Measurements from ENCODE around the gene TTC13. TPM values are rescaled to one million over a fixed set of nuclear protein-coding genes. Genes with fewer than 3 reads are reported as not detected.

TTC13 gene
- total RNA-seq, 1 donor from 2014 or later: 19.5 TPM

DNA sequence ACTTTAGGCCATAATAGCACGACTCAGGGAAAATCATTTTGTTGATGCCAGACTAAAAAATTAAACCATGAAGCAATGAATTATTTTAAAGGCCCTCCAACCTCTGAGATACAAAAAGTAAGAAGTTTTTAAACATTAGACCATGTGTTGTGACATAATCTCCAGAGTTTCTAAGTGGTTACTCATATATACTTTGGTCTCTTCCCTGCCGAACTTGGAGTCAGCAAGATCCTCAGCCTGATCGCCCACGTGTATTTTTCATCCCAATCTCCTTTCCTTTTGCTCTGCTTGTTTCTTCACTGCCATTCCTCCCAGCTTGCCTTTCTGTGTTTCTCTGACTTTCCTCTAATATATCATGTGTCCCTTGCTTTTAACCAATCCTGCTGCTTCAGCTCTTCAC, 4.0 kb upstream of the TTC13 start:
- no peaks in the 10 kb centered on the region for H3K9me3 Mint-ChIP-seq (ENCODE audit: unreplicated experiment)
- no peak overlapping the region for H3K27ac Mint-ChIP-seq (ENCODE audit: unreplicated experiment)
- H3K4me3 Mint-ChIP-seq (ENCODE audit: unreplicated experiment): no peak overlapping the region
- H3K4me1 Mint-ChIP-seq (ENCODE audit: unreplicated experiment): peaks cover 16% of the 10 kb centered on the region
- H3K36me3 Mint-ChIP-seq (ENCODE audit: unreplicated experiment): peaks cover 2% of the 10 kb centered on the region
- TF ChIP-seq, protein P1, sequence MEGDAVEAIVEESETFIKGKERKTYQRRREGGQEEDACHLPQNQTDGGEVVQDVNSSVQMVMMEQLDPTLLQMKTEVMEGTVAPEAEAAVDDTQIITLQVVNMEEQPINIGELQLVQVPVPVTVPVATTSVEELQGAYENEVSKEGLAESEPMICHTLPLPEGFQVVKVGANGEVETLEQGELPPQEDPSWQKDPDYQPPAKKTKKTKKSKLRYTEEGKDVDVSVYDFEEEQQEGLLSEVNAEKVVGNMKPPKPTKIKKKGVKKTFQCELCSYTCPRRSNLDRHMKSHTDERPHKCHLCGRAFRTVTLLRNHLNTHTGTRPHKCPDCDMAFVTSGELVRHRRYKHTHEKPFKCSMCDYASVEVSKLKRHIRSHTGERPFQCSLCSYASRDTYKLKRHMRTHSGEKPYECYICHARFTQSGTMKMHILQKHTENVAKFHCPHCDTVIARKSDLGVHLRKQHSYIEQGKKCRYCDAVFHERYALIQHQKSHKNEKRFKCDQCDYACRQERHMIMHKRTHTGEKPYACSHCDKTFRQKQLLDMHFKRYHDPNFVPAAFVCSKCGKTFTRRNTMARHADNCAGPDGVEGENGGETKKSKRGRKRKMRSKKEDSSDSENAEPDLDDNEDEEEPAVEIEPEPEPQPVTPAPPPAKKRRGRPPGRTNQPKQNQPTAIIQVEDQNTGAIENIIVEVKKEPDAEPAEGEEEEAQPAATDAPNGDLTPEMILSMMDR (IDR thresholded peaks at IDR 0.05): no peak
- no peak for DNase-seq (ENCODE audit: extremely low spot score, unreplicated experiment)
- no peaks in the 10 kb centered on the region for H3K27me3 Mint-ChIP-seq (ENCODE audit: unreplicated experiment)

DNA sequence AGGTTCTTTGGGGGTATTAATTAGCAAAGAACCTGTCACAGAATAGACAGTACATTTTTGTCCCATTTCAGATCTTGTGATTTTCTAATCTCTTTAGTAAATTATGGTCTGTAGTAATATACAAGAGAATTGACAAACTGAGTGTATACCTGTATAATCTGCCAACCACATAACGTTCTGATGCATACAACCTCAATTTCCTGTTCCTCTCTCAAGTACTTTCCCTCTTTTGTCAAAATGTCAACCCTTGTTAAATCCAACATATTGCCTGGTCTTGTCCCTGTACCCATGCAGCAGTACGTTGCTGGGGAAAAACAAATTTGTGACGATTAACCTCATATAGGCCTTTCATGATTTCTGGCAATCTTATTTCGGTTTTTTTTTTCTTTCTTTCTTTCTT, 1.3 kb upstream of the TTC13 start:
- H3K4me3 Mint-ChIP-seq (ENCODE audit: unreplicated experiment): peak overlapping the region; percentile 98

DNA sequence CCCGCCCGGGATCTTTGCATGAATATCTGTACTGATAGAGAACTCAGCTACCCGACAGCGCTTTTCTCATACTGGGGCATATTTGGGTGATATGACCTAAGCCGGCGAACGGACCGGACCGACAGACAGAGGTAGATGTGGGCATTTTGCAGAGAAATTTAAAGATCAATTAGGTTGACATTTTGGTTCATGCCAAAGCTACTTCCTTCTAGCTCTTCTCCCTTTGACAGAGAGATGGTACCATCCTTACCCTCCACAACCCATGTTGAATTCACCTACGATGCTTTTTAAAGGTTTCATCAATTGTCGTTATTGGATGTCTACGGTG, 692 bp upstream of the TTC13 start:
- TF ChIP-seq, protein P1 (IDR thresholded peaks at IDR 0.05): no peak
- no peak for DNase-seq (ENCODE audit: extremely low spot score, unreplicated experiment)
- Mint-ChIP-seq H3K4me3 (ENCODE audit: unreplicated experiment) (peak overlapping the region; percentile 98), H3K27ac (ENCODE audit: unreplicated experiment) (peak overlapping the region; percentile 92), H3K9me3 (ENCODE audit: unreplicated experiment) (no peaks in the 10 kb centered on the region), H3K4me1 (ENCODE audit: unreplicated experiment) (peaks cover 22% of the 10 kb centered on the region), H3K27me3 (ENCODE audit: unreplicated experiment) (no peaks in the 10 kb centered on the region), H3K36me3 (ENCODE audit: unreplicated experiment) (no peaks in the 10 kb centered on the region)

More for the DNA sequence above, 1.3 kb upstream of the TTC13 start:
- Mint-ChIP-seq H3K4me1 (ENCODE audit: unreplicated experiment) (peaks cover 22% of the 10 kb centered on the region), H3K9me3 (ENCODE audit: unreplicated experiment) (no peaks in the 10 kb centered on the region), H3K27me3 (ENCODE audit: unreplicated experiment) (no peaks in the 10 kb centered on the region), H3K27ac (ENCODE audit: unreplicated experiment) (no peak overlapping the region), H3K36me3 (ENCODE audit: unreplicated experiment) (no peaks in the 10 kb centered on the region)
- no peak for DNase-seq (ENCODE audit: extremely low spot score, unreplicated experiment)
- TF ChIP-seq, protein P1 (IDR thresholded peaks at IDR 0.05): no peak

DNA sequence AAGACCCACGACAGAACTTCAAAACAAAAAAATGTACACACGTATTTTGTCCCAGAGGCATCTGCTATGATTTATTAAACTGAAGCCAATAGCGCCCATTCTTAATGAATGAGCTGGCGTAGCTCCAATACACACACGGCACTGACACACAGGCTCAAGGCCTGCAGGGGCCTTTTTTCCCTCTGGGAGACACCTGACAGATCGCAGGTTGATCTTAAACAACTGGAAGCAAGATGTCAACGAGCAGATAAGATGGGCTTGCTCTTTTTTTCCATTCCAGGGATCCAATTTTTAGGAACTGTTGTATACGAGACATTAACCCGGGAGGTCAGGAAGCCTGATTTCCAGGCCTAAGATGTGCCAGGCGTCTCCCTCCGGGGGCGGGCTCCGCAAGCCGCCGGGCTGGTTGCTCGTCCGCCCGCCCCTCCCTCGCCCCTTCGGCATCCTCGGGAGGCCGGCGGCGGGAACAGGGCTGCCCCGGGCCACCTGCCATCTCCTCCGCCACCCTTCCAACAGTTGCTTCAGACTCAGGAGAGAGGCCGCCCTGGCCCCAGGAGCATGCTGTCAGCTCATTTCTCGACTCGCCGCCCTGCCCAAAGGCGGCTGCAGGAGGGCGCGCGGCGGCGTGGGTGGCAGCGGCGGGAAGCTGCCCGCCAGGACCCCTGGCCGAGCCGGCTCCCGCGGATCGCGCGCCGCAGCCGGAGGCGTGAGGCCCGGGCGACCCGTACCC, 735 bp downstream of the TTC13 start:
- DNase-seq (ENCODE audit: extremely low spot score, unreplicated experiment): no peak
- Mint-ChIP-seq H3K36me3 (ENCODE audit: unreplicated experiment) (peaks cover 2% of the 10 kb centered on the region), H3K4me3 (ENCODE audit: unreplicated experiment) (peak overlapping the region; percentile 80), H3K9me3 (ENCODE audit: unreplicated experiment) (no peaks in the 10 kb centered on the region), H3K27me3 (ENCODE audit: unreplicated experiment) (no peaks in the 10 kb centered on the region), H3K27ac (ENCODE audit: unreplicated experiment) (peak overlapping the region; percentile 15), H3K4me1 (ENCODE audit: unreplicated experiment) (peaks cover 22% of the 10 kb centered on the region)
- TF ChIP-seq, protein P1 (IDR thresholded peaks at IDR 0.05): no peak

DNA sequence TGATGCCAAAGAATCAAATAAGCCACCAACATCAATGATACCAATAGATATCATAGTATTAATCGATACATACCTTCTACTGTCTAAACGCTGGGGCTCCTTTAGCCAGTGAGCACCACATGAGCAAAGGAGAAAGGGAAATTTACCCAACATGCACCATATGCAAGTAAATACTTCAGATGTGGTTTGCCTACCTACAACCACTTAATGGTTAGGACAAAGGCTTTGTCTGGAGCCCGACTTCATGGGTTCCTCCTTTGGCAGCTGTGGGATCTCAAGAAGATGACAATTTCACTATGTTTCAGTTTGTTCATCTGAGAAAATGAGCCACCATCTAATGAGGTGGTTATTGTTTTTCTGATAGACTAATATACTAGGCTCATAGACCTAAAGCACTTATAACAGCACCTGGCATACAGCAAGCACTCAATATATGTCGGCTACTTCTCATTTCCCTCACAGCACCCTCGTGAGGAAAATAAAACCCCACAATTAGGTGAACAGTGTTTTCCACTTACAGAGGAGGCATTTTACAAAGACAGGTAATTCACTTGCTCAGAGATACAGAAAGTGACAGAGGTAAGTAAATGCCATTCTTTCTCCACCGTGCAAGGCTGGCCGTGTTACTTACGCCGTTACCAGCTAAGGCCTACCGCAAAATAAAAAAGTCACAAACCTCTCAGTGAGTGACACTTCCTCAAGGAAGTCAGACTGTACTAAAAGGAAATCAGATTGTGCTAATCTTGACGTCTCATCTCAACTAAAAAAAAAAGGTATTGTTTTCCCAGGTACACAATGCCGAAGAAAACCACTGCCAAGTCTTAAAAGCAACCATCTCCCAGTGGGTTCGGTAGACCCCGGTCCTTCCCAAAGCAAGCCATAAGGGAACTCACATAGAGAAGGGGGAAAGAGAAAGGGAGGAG, 1.6 kb downstream of the TTC13 start:
- Mint-ChIP-seq H3K4me1 (ENCODE audit: unreplicated experiment) (peaks cover 25% of the 10 kb centered on the region), H3K27ac (ENCODE audit: unreplicated experiment) (peak overlapping the region; percentile 15), H3K9me3 (ENCODE audit: unreplicated experiment) (no peaks in the 10 kb centered on the region), H3K4me3 (ENCODE audit: unreplicated experiment) (peak overlapping the region; percentile 80), H3K27me3 (ENCODE audit: unreplicated experiment) (no peaks in the 10 kb centered on the region), H3K36me3 (ENCODE audit: unreplicated experiment) (peaks cover 7% of the 10 kb centered on the region)
- no peak for DNase-seq (ENCODE audit: extremely low spot score, unreplicated experiment)
- TF ChIP-seq, protein P1 (IDR thresholded peaks at IDR 0.05): no peak

Data from osteocyte (in vitro differentiated cells).